ENCODE results near the gene NRCAM.
"Not testable (repeated sequence)": the region's sequence is repeated elsewhere in the genome, so short reads cannot be mapped to it uniquely, and the experiment has no call there.

NRCAM gene

GRCh38 chr7:108406222-108406890 lies 49.9 kb downstream of the NRCAM start:
- no peak for TF ChIP-seq CTCF (IDR thresholded peaks at IDR 0.05; ENCODE audit: low read depth, low read length)
- peak; percentile 69 for DNase-seq (ENCODE audit: extremely low read depth, low read depth)

GRCh38 chr7:108404509-108405420 lies 51.5 kb downstream of the NRCAM start:
- no peak for TF ChIP-seq CTCF (IDR thresholded peaks at IDR 0.05; ENCODE audit: low read depth, low read length)
- DNase-seq (ENCODE audit: extremely low read depth, low read depth) = no peak

GRCh38 chr7:108403597-108404217 lies 52.5 kb downstream of the NRCAM start:
- TF ChIP-seq CTCF (IDR thresholded peaks at IDR 0.05; ENCODE audit: low read depth, low read length) = no peak
- peak; percentile 31 for DNase-seq (ENCODE audit: extremely low read depth, low read depth)

- TF ChIP-seq CTCF (IDR thresholded peaks at IDR 0.05; ENCODE audit: low read depth, low read length) = no peak
- no peak for DNase-seq (ENCODE audit: extremely low read depth, low read depth)
Measured at GRCh38 chr7:108402865-108403264, 53.4 kb downstream of the NRCAM start.

- no peak for DNase-seq (ENCODE audit: extremely low read depth, low read depth)
- TF ChIP-seq CTCF (IDR thresholded peaks at IDR 0.05; ENCODE audit: low read depth, low read length) = no peak
Measured at GRCh38 chr7:108396080-108396479, 60.2 kb downstream of the NRCAM start.

GRCh38 chr7:108395426-108395825 lies 60.8 kb downstream of the NRCAM start:
- no peak for TF ChIP-seq CTCF (IDR thresholded peaks at IDR 0.05; ENCODE audit: low read depth, low read length)
- no peak for DNase-seq (ENCODE audit: extremely low read depth, low read depth)

GRCh38 chr7:108393097-108393496 lies 63.1 kb downstream of the NRCAM start:
- not testable (repeated sequence) for DNase-seq (ENCODE audit: extremely low read depth, low read depth)

- not testable (repeated sequence) for DNase-seq (ENCODE audit: extremely low read depth, low read depth)
Measured at GRCh38 chr7:108387686-108388085, 68.5 kb downstream of the NRCAM start.

Measured in AG09319 (cell line).